ENCODE measurements around the gene ABCC6.

DNA sequence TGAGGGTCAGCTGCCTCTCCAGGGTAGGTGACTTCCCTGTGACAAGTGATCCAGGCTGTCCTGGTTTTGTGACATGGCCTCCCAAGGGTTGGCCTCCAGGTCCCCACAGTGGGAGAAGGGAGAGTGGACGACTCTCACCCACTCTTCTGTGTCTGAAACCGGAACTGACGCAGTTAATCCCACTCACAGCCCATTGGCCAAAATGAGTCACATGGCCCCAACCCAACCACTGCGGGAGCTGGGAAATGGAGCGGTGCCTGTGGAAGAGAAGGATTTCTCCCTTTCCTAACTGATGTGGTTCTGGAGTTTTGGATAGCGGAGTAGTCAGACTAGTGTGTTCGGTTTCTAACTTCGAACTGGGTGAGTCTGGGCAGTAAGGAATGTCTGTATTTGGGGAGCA, 79.4 kb downstream of the ABCC6 start:
- TF ChIP-seq, protein P1, sequence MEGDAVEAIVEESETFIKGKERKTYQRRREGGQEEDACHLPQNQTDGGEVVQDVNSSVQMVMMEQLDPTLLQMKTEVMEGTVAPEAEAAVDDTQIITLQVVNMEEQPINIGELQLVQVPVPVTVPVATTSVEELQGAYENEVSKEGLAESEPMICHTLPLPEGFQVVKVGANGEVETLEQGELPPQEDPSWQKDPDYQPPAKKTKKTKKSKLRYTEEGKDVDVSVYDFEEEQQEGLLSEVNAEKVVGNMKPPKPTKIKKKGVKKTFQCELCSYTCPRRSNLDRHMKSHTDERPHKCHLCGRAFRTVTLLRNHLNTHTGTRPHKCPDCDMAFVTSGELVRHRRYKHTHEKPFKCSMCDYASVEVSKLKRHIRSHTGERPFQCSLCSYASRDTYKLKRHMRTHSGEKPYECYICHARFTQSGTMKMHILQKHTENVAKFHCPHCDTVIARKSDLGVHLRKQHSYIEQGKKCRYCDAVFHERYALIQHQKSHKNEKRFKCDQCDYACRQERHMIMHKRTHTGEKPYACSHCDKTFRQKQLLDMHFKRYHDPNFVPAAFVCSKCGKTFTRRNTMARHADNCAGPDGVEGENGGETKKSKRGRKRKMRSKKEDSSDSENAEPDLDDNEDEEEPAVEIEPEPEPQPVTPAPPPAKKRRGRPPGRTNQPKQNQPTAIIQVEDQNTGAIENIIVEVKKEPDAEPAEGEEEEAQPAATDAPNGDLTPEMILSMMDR (IDR thresholded peaks at IDR 0.05; ENCODE audit: low read depth, low read length) = no peak
- TF ChIP-seq POLR2A (IDR thresholded peaks at IDR 0.05; ENCODE audit: extremely low read depth, insufficient read length) = no peak
- TF ChIP-seq MYC (IDR thresholded peaks at IDR 0.05; ENCODE audit: low read depth, low read length) = no peak

Measured in NB4 (cell line).